ENCODE measurements around the gene DOCK10. TPM values are rescaled to one million over a fixed set of nuclear protein-coding genes. Genes with fewer than 3 reads are reported as not detected.

The DOCK10 gene
- total RNA-seq, 4 donors from 2014 or later, result 3.8 to 33.2 (median 12.3) TPM

GRCh38 chr2:225041207-225041850 is 939 bp downstream of the DOCK10 start:
- no peaks in the 10 kb centered on the region for H3K36me3 ChIP-seq
- no peaks in the 10 kb centered on the region for H3K27me3 ChIP-seq
- intact Hi-C loops (cut with DNase I; ENCODE audit: low total_unique reads), result no loop called here
- peak overlapping the region; percentile 32 to 58 for H3K4me3 ChIP-seq
- H3K27ac ChIP-seq, result peak overlapping the region in 1 of 2 donors; percentile 20
- no peaks in the 10 kb centered on the region for H3K4me1 ChIP-seq
- no peaks in the 10 kb centered on the region for H3K9me3 ChIP-seq
- no peak for DNase-seq
- no peak for TF ChIP-seq POLR2A (IDR thresholded peaks at IDR 0.05)

- H3K27me3 ChIP-seq, result no peaks in the 10 kb centered on the region
These were observed 1.4 kb downstream of the DOCK10 start for GRCh38 chr2:225040856-225041206.

GRCh38 chr2:225040142-225040541 is 2.1 kb downstream of the DOCK10 start:
- H3K4me3 ChIP-seq, result no peak overlapping the region
- H3K36me3 ChIP-seq, result no peaks in the 10 kb centered on the region
- TF ChIP-seq CTCF (IDR thresholded peaks at IDR 0.05) (no peak), POLR2A (IDR thresholded peaks at IDR 0.05) (no peak)
- H3K27ac ChIP-seq, result no peak overlapping the region
- H3K27me3 ChIP-seq, result no peaks in the 10 kb centered on the region
- no peaks in the 10 kb centered on the region for H3K4me1 ChIP-seq
- intact Hi-C loops (cut with DNase I; ENCODE audit: low total_unique reads), result no loop called here
- DNase-seq, result no peak
- H3K9me3 ChIP-seq, result no peaks in the 10 kb centered on the region

More at GRCh38 chr2:225040856-225041206, 1.4 kb downstream of the DOCK10 start:
- Histone ChIP-seq H3K27ac (no peak overlapping the region), H3K4me3 (peak overlapping the region; percentile 32 to 58), H3K9me3 (no peaks in the 10 kb centered on the region), H3K36me3 (no peaks in the 10 kb centered on the region), H3K4me1 (no peaks in the 10 kb centered on the region)
- TF ChIP-seq POLR2A (IDR thresholded peaks at IDR 0.05), result no peak
- no peak for TF ChIP-seq CTCF (IDR thresholded peaks at IDR 0.05)
- no peak for DNase-seq
- intact Hi-C loops (cut with DNase I; ENCODE audit: low total_unique reads), result no loop called here

- TF ChIP-seq CTCF (IDR thresholded peaks at IDR 0.05) (no peak), POLR2A (IDR thresholded peaks at IDR 0.05) (no peak)
- Histone ChIP-seq H3K4me3 (no peak overlapping the region), H3K27me3 (no peaks in the 10 kb centered on the region), H3K36me3 (no peaks in the 10 kb centered on the region), H3K27ac (no peak overlapping the region), H3K4me1 (no peaks in the 10 kb centered on the region), H3K9me3 (no peaks in the 10 kb centered on the region)
- no peak for DNase-seq
- intact Hi-C loops (cut with DNase I; ENCODE audit: low total_unique reads), result no loop called here
These were observed 4.1 kb downstream of the DOCK10 start for GRCh38 chr2:225038231-225038523.

- no peaks in the 10 kb centered on the region for H3K27me3 ChIP-seq
- H3K9me3 ChIP-seq, result no peaks in the 10 kb centered on the region
- no peak for DNase-seq
- H3K4me1 ChIP-seq, result no peaks in the 10 kb centered on the region
- TF ChIP-seq POLR2A (IDR thresholded peaks at IDR 0.05) (no peak), CTCF (IDR thresholded peaks at IDR 0.05) (no peak)
- no peak overlapping the region for H3K4me3 ChIP-seq
- no peaks in the 10 kb centered on the region for H3K36me3 ChIP-seq
- no peak overlapping the region for H3K27ac ChIP-seq
- intact Hi-C loops (cut with DNase I; ENCODE audit: low total_unique reads), result no loop called here
These were observed 4.6 kb downstream of the DOCK10 start for GRCh38 chr2:225037415-225038230.

Measured in uterus (tissue), 4 donors.